ENCODE data around the gene AGPAT3.
A peak's percentile ranks its signal among the peaks of the same experiment; 100 is the strongest.

The AGPAT3 gene

DNA sequence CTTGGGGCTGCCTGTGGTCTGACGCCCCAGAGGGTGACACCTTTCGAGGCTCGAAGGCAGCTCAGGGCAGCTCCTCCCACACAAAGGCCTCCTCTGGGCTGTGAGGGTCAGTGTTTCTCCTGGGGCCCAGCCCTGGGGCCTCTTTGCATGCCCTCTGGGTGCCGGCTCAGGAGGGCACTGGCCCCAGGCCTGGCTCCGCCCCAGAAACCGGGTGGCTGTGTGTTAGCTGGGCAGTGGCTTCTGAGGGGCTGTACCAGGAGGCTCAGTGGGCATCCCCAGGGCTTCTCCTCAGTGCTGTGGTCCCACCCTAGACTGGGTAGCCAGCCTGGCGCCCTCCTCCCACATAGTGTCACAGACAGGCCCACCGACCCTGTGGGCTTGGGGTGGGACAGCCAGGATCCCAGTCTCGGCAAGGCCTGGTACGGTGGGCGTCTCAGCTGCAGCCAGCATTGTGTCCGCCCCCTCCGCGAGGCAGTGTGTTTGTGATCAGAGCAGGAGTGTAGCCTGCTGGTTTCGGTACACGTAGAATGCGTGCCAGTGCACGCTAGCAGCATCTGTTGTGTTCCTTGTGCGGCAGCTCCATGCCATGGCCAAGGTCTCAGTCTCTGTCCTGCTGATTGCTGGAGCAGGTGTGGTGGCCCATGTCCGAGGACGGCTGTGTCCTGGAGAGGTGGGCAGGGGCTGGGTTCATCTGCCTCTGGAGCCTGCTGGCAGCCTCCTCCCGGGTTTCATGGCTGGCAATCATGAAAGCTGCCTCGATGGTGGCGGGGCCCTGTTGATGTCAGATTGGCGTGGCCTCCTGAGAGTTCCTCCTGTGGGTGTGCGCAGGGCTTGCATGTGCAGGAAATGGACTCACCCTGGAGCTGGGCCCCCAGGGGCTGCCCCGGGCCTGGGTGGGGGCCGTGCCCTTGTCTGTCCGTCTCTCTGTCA is 47.6 kb upstream of the AGPAT3 start:
- H3K9ac ChIP-seq (ENCODE audit: low read depth, low read length, poor library complexity): no peak overlapping the region
- H4K91ac ChIP-seq (ENCODE audit: low read depth, low read length, poor library complexity): no peak overlapping the region
- no peak overlapping the region for H3K4me3 ChIP-seq (ENCODE audit: low read length in 2 of 2)
- peaks cover 5 to 8% of the 10 kb centered on the region in 2 donors for H3K4me1 ChIP-seq (ENCODE audit: control insufficient read depth in 2 of 2, insufficient read depth in 1 of 2, low read depth in 1 of 2, low read length in 2 of 2)
- no peak overlapping the region for H4K8ac ChIP-seq (ENCODE audit: low read depth, low read length)
- peak overlapping the region; percentile 54 for H2BK15ac ChIP-seq (ENCODE audit: low read length)
- peak overlapping the region; percentile 0 for H3K14ac ChIP-seq (ENCODE audit: low read length)
- peak overlapping the region; percentile 80 for H3K18ac ChIP-seq (ENCODE audit: low read length)
- peak overlapping the region; percentile 91 for H2AK5ac ChIP-seq (ENCODE audit: low read depth, low read length)
- H2BK12ac ChIP-seq (ENCODE audit: low read length): peak overlapping the region; percentile 22
- no peak overlapping the region for H3K4ac ChIP-seq (ENCODE audit: low read length)
- H2AFZ ChIP-seq (ENCODE audit: low read length): no peak overlapping the region
- peaks cover 3 to 6% of the 10 kb centered on the region in 2 donors for H3K9me3 ChIP-seq (replicated peaks in 1 of 2; ENCODE audit: control insufficient read depth in 2 of 2, insufficient read depth in 1 of 2, low read depth in 1 of 2, low read length in 2 of 2)
- H2BK5ac ChIP-seq (ENCODE audit: low read length): peak overlapping the region; percentile 82
- WGBS, 2 donors (ENCODE audit: extremely low coverage in 2 of 2, insufficient read length in 2 of 2, insufficient replicate concordance in 1 of 2): no CpG with 5 or more reads among the region's 29 CpGs
- DNase-seq (ENCODE audit: low spot score): no peak
- no peaks in the 10 kb centered on the region for H3K36me3 ChIP-seq (replicated peaks in 1 of 2; ENCODE audit: control insufficient read depth in 2 of 2, insufficient read depth in 2 of 2, low read length in 2 of 2)
- no peak overlapping the region for H2BK120ac ChIP-seq (ENCODE audit: low read depth, low read length)
- H3K27me3 ChIP-seq (ENCODE audit: control insufficient read depth in 3 of 3, insufficient read depth in 3 of 3, low read depth in 1 of 3, low read length in 3 of 3): no peaks in the 10 kb centered on the region
- no peak overlapping the region for H3K27ac ChIP-seq (replicated peaks; ENCODE audit: low read length)
- H3K23ac ChIP-seq (ENCODE audit: low read depth, low read length, poor library complexity): peak overlapping the region; percentile 0
- H3K79me1 ChIP-seq (ENCODE audit: low read depth, low read length): no peaks in the 10 kb centered on the region
- no peak overlapping the region for H3K4me2 ChIP-seq (ENCODE audit: insufficient read depth, low read length, poor library complexity, severe bottlenecking)

DNA sequence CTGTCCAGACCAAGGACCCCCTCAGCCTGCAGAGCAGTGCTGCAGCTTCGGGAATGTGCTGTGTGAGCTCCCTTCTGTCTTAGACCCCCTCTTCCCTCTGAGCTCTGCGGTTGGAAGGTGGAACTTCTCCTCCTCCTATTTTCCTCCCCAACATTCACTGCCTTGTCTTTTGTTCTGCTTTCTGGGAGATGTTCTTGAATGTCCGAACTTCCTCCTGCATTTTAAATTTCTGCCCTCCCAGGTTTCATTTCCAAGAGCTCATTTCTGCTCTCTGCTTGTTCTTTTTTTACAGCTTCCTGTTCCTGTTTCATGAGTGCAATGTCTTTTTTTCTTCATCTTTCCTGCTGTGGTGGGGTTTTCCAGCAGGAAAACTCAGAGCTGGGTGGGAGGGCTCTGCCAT is 46.3 kb upstream of the AGPAT3 start:
- no peak for DNase-seq (ENCODE audit: low spot score)
- H2BK15ac ChIP-seq (ENCODE audit: low read length): no peak overlapping the region
- no CpG with 5 or more reads among the region's 3 CpGs for WGBS, 2 donors (ENCODE audit: extremely low coverage in 2 of 2, insufficient read length in 2 of 2, insufficient replicate concordance in 1 of 2)

DNA sequence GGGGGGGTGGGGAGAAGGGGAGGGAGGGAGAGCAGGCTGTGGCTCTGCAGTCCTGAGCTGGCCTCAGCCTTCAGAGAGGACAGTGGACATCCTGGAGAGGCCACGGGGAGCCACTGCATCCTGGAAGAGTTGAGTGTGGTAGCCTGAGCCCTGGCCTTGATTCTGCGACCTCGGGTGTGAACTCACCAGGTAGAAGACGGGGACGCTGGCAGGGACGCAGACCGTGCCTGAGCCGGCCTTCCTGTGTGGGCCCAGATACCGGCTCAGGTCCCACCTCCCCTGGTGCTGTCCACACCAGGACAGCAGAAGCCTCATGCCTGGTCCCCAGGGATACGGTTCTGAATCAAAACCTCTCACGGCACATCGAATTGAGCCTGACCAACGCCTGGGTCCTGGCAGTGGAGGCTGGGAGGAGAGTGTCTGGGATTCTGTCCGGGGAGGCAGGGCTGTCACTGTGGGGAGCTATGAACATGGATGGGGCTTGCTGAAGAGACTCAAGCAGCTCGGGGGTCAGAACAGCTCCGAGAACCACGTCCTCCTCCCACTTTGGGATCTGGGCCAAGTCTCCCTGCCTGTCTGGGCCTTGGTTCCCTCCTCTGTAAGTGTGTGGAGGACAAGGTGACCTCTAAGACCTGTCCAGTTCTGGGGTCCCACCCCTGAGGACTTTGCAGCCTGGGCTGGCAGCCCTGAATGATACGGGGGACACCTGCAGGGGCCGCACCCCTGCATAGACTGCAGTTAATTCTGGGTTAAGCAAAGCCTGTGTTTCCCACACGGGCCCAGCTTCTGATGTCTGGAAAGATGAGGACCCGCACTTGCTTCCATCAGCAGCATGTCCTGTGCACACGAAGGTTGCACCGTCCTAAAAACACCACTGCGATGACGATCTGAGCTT is 45.3 kb upstream of the AGPAT3 start:
- Histone ChIP-seq H3K79me1 (ENCODE audit: low read depth, low read length) (no peaks in the 10 kb centered on the region), H3K27ac (replicated peaks; ENCODE audit: low read length) (no peak overlapping the region), H3K18ac (ENCODE audit: low read length) (no peak overlapping the region), H3K4me2 (ENCODE audit: insufficient read depth, low read length, poor library complexity, severe bottlenecking) (no peak overlapping the region), H2BK120ac (ENCODE audit: low read depth, low read length) (no peak overlapping the region), H2AFZ (ENCODE audit: low read length) (no peak overlapping the region), H2BK5ac (ENCODE audit: low read length) (no peak overlapping the region), H3K9ac (ENCODE audit: low read depth, low read length, poor library complexity) (no peak overlapping the region), H3K14ac (ENCODE audit: low read length) (no peak overlapping the region), H3K36me3 (replicated peaks in 1 of 2; ENCODE audit: control insufficient read depth in 2 of 2, insufficient read depth in 2 of 2, low read length in 2 of 2) (no peaks in the 10 kb centered on the region), H2BK15ac (ENCODE audit: low read length) (no peak overlapping the region), H3K4me3 (ENCODE audit: low read length in 2 of 2) (no peak overlapping the region), H3K4ac (ENCODE audit: low read length) (no peak overlapping the region), H3K4me1 (ENCODE audit: control insufficient read depth in 2 of 2, insufficient read depth in 1 of 2, low read depth in 1 of 2, low read length in 2 of 2) (peaks cover 0 to 4% of the 10 kb centered on the region in 2 donors), H4K8ac (ENCODE audit: low read depth, low read length) (no peak overlapping the region), H2AK5ac (ENCODE audit: low read depth, low read length) (no peak overlapping the region), H4K91ac (ENCODE audit: low read depth, low read length, poor library complexity) (no peak overlapping the region), H3K27me3 (ENCODE audit: control insufficient read depth in 3 of 3, insufficient read depth in 3 of 3, low read depth in 1 of 3, low read length in 3 of 3) (no peaks in the 10 kb centered on the region), H3K23ac (ENCODE audit: low read depth, low read length, poor library complexity) (no peak overlapping the region), H2BK12ac (ENCODE audit: low read length) (no peak overlapping the region), H3K9me3 (replicated peaks in 1 of 2; ENCODE audit: control insufficient read depth in 2 of 2, insufficient read depth in 1 of 2, low read depth in 1 of 2, low read length in 2 of 2) (peaks cover 3 to 6% of the 10 kb centered on the region in 2 donors)
- no peak for DNase-seq (ENCODE audit: low spot score)
- no CpG with 5 or more reads among the region's 25 CpGs for WGBS, 2 donors (ENCODE audit: extremely low coverage in 2 of 2, insufficient read length in 2 of 2, insufficient replicate concordance in 1 of 2)

More for the DNA sequence above, 46.3 kb upstream of the AGPAT3 start:
- Histone ChIP-seq H2BK12ac (ENCODE audit: low read length) (no peak overlapping the region), H3K23ac (ENCODE audit: low read depth, low read length, poor library complexity) (no peak overlapping the region), H2AK5ac (ENCODE audit: low read depth, low read length) (no peak overlapping the region), H3K36me3 (replicated peaks in 1 of 2; ENCODE audit: control insufficient read depth in 2 of 2, insufficient read depth in 2 of 2, low read length in 2 of 2) (no peaks in the 10 kb centered on the region), H2BK5ac (ENCODE audit: low read length) (no peak overlapping the region), H3K27me3 (ENCODE audit: control insufficient read depth in 3 of 3, insufficient read depth in 3 of 3, low read depth in 1 of 3, low read length in 3 of 3) (no peaks in the 10 kb centered on the region), H2BK120ac (ENCODE audit: low read depth, low read length) (no peak overlapping the region), H4K8ac (ENCODE audit: low read depth, low read length) (no peak overlapping the region), H3K4me2 (ENCODE audit: insufficient read depth, low read length, poor library complexity, severe bottlenecking) (no peak overlapping the region), H3K9ac (ENCODE audit: low read depth, low read length, poor library complexity) (no peak overlapping the region), H3K4ac (ENCODE audit: low read length) (no peak overlapping the region), H3K9me3 (replicated peaks in 1 of 2; ENCODE audit: control insufficient read depth in 2 of 2, insufficient read depth in 1 of 2, low read depth in 1 of 2, low read length in 2 of 2) (peaks cover 3 to 6% of the 10 kb centered on the region in 2 donors), H3K14ac (ENCODE audit: low read length) (no peak overlapping the region), H3K18ac (ENCODE audit: low read length) (no peak overlapping the region), H3K4me3 (ENCODE audit: low read length in 2 of 2) (no peak overlapping the region), H2AFZ (ENCODE audit: low read length) (no peak overlapping the region), H3K4me1 (ENCODE audit: control insufficient read depth in 2 of 2, insufficient read depth in 1 of 2, low read depth in 1 of 2, low read length in 2 of 2) (peaks cover 5 to 8% of the 10 kb centered on the region in 2 donors), H4K91ac (ENCODE audit: low read depth, low read length, poor library complexity) (no peak overlapping the region), H3K27ac (replicated peaks; ENCODE audit: low read length) (no peak overlapping the region), H3K79me1 (ENCODE audit: low read depth, low read length) (no peaks in the 10 kb centered on the region)

DNA sequence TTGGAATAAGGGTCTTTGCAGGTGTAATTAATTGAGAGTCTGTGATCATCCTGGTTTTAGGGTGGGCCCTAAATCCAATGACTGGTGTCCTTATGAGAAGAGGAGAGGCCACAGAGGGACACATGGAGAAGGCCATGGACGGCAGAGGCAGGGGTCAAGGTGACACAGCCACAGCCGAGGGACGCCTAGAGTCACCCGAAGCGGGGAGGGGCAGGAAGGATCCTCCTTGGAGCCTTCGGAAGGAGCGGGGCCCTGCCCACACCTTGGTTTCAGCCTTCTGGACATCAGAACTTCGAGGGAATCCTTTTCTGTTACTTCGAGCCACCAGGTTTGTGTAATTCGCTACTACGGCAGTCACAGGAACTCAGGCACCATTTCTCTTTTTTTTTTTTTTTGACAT is 44.6 kb upstream of the AGPAT3 start:
- no peak overlapping the region for H2BK12ac ChIP-seq (ENCODE audit: low read length)
- H3K79me1 ChIP-seq (ENCODE audit: low read depth, low read length): no peaks in the 10 kb centered on the region
- DNase-seq (ENCODE audit: low spot score): no peak
- H3K23ac ChIP-seq (ENCODE audit: low read depth, low read length, poor library complexity): no peak overlapping the region
- no peak overlapping the region for H3K18ac ChIP-seq (ENCODE audit: low read length)
- no peak overlapping the region for H3K27ac ChIP-seq (replicated peaks; ENCODE audit: low read length)
- no peak overlapping the region for H3K4me3 ChIP-seq (ENCODE audit: low read length in 2 of 2)
- H3K36me3 ChIP-seq (replicated peaks in 1 of 2; ENCODE audit: control insufficient read depth in 2 of 2, insufficient read depth in 2 of 2, low read length in 2 of 2): no peaks in the 10 kb centered on the region
- peaks cover 0 to 1% of the 10 kb centered on the region in 2 donors for H3K4me1 ChIP-seq (ENCODE audit: control insufficient read depth in 2 of 2, insufficient read depth in 1 of 2, low read depth in 1 of 2, low read length in 2 of 2)
- H2BK15ac ChIP-seq (ENCODE audit: low read length): no peak overlapping the region
- H3K27me3 ChIP-seq (ENCODE audit: control insufficient read depth in 3 of 3, insufficient read depth in 3 of 3, low read depth in 1 of 3, low read length in 3 of 3): no peaks in the 10 kb centered on the region
- no peak overlapping the region for H2AFZ ChIP-seq (ENCODE audit: low read length)
- no peak overlapping the region for H3K4ac ChIP-seq (ENCODE audit: low read length)
- no peak overlapping the region for H2AK5ac ChIP-seq (ENCODE audit: low read depth, low read length)
- H4K8ac ChIP-seq (ENCODE audit: low read depth, low read length): no peak overlapping the region
- H2BK5ac ChIP-seq (ENCODE audit: low read length): no peak overlapping the region
- no CpG with 5 or more reads among the region's 11 CpGs for WGBS, 2 donors (ENCODE audit: extremely low coverage in 2 of 2, insufficient read length in 2 of 2, insufficient replicate concordance in 1 of 2)
- no peak overlapping the region for H3K9ac ChIP-seq (ENCODE audit: low read depth, low read length, poor library complexity)
- H3K14ac ChIP-seq (ENCODE audit: low read length): no peak overlapping the region
- no peak overlapping the region for H2BK120ac ChIP-seq (ENCODE audit: low read depth, low read length)
- H3K9me3 ChIP-seq (replicated peaks in 1 of 2; ENCODE audit: control insufficient read depth in 2 of 2, insufficient read depth in 1 of 2, low read depth in 1 of 2, low read length in 2 of 2): peaks cover 3 to 6% of the 10 kb centered on the region in 2 donors
- no peak overlapping the region for H3K4me2 ChIP-seq (ENCODE audit: insufficient read depth, low read length, poor library complexity, severe bottlenecking)
- H4K91ac ChIP-seq (ENCODE audit: low read depth, low read length, poor library complexity): no peak overlapping the region

All from neuronal stem cell (in vitro differentiated cells).